A549 treated with CpdA at 1 μM for 4 hours (cell line): ENCODE measurements around the gene ZNF514. TPM values are rescaled to one million over a fixed set of nuclear protein-coding genes. Genes with fewer than 3 reads are reported as not detected.

Source experiments
- total RNA-seq: library from RNA; stranded (reverse); fragments of 200-300 nt; extraction: Qiagen RNA extraction; gene quantifications from 5 replicates; pipeline ENCODE4 v1.2.3, GENCODE V29; 2022; ENCODE audit warnings: low read depth

The ZNF514 gene
- 5.6 to 7.6 TPM (median 6.9 TPM) in 5 replicates for total RNA-seq

DNA sequence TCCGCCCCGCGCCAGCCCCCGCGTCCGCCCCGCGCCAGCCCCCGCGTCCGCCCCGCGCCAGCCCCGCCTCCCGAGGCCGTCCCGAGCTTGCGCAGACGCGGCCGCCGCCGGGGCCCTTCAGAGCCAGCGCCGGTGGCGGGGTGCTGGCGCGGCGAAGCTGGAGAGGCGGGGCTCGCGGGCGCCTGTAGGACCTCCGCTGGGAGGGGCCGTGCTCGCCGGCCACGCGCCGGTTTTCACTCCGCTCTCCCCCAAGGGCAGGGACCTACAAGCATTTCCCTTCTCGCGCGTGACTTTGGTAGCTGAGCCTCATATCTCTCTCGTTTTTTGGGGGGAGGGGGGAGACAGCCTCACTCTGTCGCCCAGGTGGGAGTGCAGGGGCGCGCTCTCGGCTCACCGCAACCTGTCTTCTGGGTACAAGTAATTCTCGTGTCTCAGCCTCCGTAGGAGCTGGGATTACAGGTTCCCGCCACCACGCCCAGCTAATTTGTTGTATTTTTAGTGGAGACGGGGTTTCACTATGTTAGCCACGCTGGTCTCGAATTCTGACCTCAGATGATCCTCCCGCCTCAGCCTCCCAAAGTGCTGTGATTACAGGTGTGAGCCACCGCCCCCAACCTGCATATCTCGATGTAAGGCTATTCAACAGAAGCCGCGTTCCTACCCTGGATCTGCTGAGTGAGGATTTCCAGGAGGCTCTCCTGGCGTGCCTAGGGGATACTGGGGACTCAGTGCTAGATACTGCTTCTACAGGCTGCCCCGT, at the start of gene ZNF514:
Gene ZNF514, minus strand, starts transcription at position 159 of the 760 bp plus-strand sequence. CDS start 6,595 bp downstream, outside the sequence.

DNA sequence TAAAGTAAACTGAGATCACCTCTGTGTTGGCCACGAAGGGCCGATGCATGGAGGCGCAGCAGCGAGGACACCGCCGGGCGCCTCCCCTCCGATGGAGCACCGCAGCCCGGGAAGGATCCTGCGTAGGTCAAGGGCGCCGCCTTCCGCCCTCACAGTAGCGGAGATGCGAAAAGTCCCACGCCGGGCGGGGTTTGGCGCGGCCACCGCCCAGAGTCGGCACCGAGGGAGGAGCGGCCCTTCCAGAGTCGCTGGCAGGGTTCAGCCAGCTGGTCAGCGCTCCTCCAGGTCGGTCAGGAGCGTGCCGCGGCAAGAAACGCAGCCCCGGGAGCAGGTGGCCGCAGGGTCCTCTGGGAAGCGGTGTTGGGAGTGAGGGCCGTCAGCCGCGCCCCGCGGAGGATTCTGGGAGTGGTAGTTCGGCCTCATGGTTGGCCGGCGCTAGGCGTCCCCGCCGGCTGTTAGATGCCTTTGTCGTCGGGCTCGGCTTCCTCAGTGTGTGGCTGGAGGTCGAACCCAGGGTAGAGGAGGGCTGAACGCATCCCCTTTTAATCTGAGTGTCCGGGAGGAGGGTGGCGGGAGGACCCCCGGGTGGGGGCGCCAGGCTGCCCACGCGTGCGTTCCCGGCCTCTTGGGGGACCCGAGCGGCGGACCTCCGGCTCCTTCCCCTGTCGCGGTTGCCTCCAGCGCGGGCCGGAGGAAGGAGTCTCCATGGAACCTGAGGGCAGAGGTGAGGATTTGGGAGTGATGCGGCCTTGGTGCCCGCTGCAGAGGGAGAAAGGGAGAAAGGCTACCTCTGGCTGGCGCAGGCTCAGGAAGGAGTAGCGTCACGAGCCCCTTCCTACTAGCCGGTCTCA, 47.7 kb upstream of the ZNF514 start, which contains the start of gene ZNF892:
Gene ZNF892, plus strand, starts transcription at position 411 of the 851 bp plus-strand sequence. Its CDS starts 295 bp downstream, at position 706.

DNA sequence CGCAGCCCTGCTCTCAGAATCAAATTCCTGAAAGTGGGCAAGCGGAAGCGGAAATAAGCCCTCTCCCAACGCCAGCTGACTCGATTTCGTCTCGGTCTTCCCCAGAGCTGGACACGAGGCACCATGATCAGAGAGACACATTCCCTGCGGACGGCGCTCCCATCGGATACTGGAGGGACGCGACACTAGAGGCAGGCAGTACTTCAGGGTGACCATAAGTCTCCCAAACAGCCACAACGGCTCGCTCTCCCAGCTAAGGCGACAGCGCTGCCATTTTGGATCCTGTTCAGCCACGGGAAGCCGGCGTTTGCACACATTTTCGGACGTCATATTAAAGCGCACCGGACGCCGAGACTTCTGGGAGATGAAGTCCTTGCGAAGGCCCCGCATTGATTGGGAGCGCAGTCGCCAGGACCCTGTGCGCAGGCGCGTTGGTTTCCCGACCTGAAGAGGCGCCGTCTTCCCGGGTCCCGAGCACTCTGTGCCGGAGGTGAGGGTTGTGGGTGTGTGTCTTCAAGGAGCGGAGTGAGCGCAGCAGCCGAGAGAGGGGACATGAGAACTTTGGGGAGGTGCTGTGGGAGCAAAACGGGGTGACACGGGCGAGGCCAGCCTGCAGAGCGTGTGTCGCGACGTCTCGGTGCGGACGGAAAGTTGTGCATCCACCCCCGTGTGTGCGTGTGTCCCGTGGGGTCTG, 5.9 kb upstream of the ZNF514 start, which contains the start of gene ZNF2:
Gene ZNF2, plus strand, starts transcription at position 439 of the 694 bp plus-strand sequence. CDS start 10,418 bp downstream, outside the sequence.

DNA sequence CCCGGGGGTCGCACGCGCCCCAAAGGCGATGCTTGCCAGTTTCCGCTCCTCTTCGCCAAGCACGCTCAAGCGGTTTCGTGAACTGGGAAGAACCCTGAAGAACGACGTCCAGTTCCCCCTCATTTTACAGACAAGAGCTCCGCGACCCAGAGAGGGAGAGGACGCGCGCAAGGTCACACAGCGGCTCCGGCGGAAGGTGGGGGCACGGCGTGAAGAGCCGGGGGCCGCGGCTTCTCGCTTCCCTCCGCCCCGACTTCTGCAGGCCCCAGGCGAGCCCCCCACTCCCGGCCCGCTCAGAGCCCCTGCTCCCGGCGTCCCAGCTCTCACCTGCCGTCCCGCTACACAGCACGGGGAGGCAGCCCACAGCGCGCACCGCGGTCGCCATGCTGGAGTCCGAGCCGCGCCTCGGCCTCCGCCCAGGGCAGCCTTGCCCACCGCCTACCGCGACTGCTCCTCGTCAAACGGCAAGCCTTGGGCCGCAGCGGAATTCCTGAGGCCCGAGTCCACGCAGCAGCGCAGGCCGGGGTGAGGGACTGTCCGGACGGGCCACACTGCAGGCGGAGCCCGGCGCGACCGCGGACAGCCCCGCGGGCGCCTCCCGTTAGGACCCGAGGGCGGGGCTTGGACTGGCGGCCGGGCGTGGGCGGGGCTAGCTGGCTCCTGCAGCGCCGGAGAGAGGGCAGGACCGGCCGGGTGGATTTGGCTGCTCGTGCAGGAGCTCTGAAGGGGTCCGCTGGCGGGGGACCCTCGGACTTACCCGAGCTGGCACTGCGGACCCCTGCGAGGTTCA, 38.0 kb downstream of the ZNF514 start, which contains the start of gene MRPS5:
Gene MRPS5, minus strand, starts transcription at position 402 of the 790 bp plus-strand sequence. Its CDS starts 17 bp downstream, at position 385.

Other genes with a start within 250 kb of the ZNF514 start
- gene MAL, start 134.1 kb downstream of the ZNF514 start, total RNA-seq = 0.10 to 0.14 TPM in 2 of 5 replicates, not detected in the others
- 74.1 to 79.1 TPM (median 77.7 TPM) in 5 replicates for gene MRPS5, start 38.0 kb downstream of the ZNF514 start, total RNA-seq
- gene ZNF2, start 6.0 kb upstream of the ZNF514 start, total RNA-seq = 3.1 to 5.0 TPM (median 3.4 TPM) in 5 replicates
- gene ZNF892, start 47.7 kb upstream of the ZNF514 start, total RNA-seq = 0.39 to 0.59 TPM (median 0.49 TPM) in 4 of 5 replicates, not detected in the other
- gene PROM2, start 114.6 kb upstream of the ZNF514 start, total RNA-seq = 0.15 TPM in 1 of 5 replicates, not detected in the others
- gene KCNIP3, start 137.5 kb upstream of the ZNF514 start, total RNA-seq = 1.0 to 1.9 TPM (median 1.7 TPM) in 5 replicates
- gene FAHD2A, start 242.9 kb upstream of the ZNF514 start, total RNA-seq = 26.5 to 33.5 TPM (median 30.6 TPM) in 5 replicates